ENCODE measurements around the gene LCN1.

DNA sequence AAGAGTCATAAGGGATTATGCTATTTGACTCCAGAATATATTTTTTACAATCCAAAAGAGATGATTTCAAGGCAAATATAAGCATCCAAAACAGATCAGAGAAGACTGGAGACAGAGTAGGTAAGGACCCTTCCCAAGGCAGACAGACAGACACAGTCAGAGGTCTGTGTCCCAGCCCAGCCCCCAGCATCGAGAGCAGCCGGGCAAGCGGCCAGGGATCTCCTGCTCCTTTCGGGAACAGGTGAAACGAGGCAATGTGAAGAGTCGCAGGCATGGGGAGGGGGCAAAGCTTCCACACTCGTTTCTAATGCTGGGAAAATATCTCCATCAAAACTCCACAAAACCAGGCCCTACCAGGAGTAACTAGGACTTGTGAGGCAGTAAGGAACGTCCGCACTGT is 46.1 kb downstream of the LCN1 start:
- TF ChIP-seq, protein P1, sequence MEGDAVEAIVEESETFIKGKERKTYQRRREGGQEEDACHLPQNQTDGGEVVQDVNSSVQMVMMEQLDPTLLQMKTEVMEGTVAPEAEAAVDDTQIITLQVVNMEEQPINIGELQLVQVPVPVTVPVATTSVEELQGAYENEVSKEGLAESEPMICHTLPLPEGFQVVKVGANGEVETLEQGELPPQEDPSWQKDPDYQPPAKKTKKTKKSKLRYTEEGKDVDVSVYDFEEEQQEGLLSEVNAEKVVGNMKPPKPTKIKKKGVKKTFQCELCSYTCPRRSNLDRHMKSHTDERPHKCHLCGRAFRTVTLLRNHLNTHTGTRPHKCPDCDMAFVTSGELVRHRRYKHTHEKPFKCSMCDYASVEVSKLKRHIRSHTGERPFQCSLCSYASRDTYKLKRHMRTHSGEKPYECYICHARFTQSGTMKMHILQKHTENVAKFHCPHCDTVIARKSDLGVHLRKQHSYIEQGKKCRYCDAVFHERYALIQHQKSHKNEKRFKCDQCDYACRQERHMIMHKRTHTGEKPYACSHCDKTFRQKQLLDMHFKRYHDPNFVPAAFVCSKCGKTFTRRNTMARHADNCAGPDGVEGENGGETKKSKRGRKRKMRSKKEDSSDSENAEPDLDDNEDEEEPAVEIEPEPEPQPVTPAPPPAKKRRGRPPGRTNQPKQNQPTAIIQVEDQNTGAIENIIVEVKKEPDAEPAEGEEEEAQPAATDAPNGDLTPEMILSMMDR (IDR thresholded peaks at IDR 0.05) = no peak
- TF ChIP-seq EZH2 (IDR thresholded peaks at IDR 0.05) (no peak), EZH2phosphoT487 (IDR thresholded peaks at IDR 0.05) (no peak)

Measured in neural progenitor cell (in vitro differentiated cells).